Measurements from ENCODE around the gene KPNB1.

KPNB1 gene

DNA sequence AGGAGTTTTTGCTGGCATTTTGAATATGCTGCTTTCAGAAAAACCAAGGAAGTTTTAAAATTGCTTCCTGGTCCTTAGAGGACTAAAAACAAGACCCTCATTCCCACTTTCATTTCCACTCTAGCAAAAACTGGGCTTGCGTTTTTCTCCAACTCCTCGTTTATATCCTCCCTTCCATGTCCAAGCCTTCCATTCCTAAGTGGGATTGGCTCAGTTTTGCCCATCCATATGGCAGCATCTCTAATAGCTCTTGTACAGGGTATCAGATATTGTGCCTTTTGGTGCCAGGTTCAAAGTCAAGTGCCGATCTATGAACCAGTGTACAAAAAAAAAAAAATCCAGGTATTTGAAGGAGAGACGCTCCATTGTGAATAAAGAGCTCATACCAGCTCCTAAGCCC, 34.3 kb downstream of the KPNB1 start:
- no peak for DNase-seq (ENCODE audit: extremely low spot score)
- TF ChIP-seq FOXK2 (IDR thresholded peaks at IDR 0.05) = no peak
- TF ChIP-seq LEF1 (IDR thresholded peaks at IDR 0.05; ENCODE audit: borderline replicate concordance) = no peak
- no peak for TF ChIP-seq TARDBP (IDR thresholded peaks at IDR 0.05)
- ChIA-PET POLR2A (interaction anchor here (0.7 kb wide), 1 partner anchor 35 kb away, joined by 3 read pairs; the partner anchor contains the start of gene KPNB1), CTCF (interaction anchor here (1.0 kb wide), 1 partner anchor 14 kb away, joined by 3 read pairs; no protein-coding TSS in a partner anchor)

DNA sequence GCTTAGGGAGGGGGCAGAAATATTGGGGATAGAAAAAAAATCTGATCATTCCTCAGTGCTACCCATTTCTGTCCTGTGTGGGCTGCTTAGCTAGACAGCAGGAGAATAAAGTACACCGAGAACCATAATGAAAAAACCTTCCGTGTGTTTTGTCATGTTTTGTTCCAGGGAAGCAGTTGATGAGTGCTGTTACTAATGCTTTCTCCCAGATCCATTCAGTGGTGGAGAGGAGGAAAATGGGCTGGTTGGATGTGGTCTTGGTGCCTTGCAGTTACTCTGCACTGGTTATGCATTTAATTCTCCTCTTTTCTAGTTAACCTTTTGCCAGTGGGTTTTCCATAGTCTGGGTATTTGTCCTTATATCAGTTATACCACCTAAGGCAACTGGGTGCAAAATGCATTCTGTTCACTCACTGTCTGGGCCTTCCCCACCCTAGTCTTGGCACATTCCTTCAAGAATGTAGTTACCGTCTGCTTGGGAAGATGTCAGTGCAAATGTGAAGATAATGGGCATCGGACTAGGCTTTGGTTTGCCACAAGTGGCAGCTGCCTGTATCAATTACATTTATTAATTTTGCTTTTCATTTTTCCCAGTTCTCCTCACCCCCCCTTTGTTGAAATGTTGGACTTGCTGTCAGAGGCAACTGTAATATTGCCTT, 34.9 kb downstream of the KPNB1 start:
- ChIA-PET POLR2A (interaction anchor here (0.7 kb wide), 1 partner anchor 35 kb away, joined by 3 read pairs; the partner anchor contains the start of gene KPNB1), CTCF (interaction anchor here (1.0 kb wide), 1 partner anchor 13 kb away, joined by 3 read pairs; no protein-coding TSS in a partner anchor)
- TF ChIP-seq FOXM1 (IDR thresholded peaks at IDR 0.05; ENCODE audit: borderline replicate concordance) (no peak), ELF4 (IDR thresholded peaks at IDR 0.05) (peak; percentile 12; the same call in 1 of the 2 replicates)
- DNase-seq (ENCODE audit: extremely low spot score) = no peak

DNA sequence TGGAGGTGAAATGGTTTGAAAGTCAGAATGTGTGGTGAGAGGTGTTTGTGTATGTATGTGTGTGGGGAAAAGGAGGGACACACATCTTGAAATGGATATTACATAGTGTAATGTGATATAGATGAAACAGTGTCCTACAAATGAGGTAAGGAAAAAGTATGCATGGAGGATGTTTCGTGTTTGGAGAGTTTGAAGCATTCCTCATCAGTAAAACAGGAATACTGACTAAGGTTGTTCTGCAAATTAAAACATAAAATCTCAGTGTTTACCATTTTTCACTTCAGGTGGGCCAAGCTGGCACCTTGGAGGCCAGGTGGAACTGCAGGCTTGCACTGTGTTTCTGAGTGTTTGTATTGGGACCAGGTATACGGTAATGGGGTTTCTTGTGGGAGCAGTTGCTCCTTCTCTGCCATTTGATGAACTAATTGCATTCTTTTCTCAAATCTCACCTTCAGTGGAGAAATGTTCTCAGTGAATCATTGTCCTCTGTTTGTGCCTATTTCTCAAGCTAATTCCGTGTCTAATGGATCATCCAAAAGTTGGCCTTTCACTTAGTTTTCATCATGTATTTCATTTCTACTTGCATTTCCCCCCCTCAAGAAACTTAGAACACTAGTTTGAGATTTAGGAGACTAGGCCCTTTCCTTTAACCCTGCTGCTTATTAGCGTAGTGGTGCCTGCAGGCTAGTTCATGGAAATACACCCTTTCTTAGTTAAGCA, 36.0 kb downstream of the KPNB1 start:
- ChIA-PET POLR2A (no interaction called here), CTCF (no interaction called here)
- DNase-seq (ENCODE audit: extremely low spot score) = no peak
- TF ChIP-seq TARDBP (IDR thresholded peaks at IDR 0.05) (peak; percentile 61; the same call in 1 of the 2 replicates), FOXA1 (IDR thresholded peaks at IDR 0.05) (no peak)

DNA sequence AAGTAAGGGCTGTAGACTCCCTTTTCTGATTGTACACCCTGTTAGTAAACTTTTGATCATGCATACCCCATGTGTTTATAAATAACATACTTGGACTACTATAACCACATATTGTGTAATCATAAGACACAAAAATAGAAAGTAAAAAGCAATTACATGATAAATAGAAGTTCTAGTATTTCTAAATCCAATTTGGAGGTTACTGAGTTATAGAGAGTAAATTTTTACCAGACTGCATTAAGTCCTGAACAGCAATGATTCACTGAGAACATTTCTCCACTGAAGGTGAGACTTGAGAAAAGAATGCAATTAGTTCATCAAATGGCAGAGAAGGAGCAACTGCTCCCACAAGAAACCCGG, 36.5 kb downstream of the KPNB1 start:
- POLR2A ChIA-PET = interaction anchor here (1.1 kb wide), 1 partner anchor 21 kb away, joined by 3 read pairs; no protein-coding TSS in a partner anchor
- TF ChIP-seq FOXA1 (IDR thresholded peaks at IDR 0.05) = no peak
- DNase-seq (ENCODE audit: extremely low spot score) = no peak
- CTCF ChIA-PET = no interaction called here

DNA sequence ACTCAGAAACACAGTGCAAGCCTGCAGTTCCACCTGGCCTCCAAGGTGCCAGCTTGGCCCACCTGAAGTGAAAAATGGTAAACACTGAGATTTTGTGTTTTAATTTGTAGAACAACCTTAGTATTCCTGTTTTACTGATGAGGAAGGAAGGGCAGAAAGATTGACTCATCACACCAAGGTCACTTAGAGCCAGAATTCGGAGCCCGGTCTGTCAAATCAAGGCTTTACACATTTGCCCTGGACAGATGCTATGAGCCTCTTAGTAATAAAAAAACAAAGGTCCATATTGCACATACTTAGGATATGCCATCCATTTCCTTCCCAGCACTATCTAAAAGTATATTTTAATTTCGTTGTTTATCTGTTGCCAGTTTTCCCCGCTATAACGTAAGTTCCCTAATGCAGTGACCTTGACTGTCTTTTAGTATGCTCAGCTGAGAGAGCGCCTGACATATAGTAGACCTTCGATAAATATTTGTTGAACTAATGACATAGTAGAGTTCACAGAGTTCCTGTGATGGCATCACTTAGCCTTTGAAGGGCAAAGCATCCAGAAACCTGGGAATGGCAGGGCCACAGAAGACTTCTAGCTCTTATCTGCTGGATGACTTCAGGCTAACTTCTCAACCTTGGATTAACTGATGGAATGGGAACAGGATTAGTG, 37.1 kb downstream of the KPNB1 start:
- ChIA-PET POLR2A (interaction anchor here (0.9 to 1.8 kb wide), 5 partner anchors 9 to 37 kb away, joined by 3 to 13 read pairs (median 4); partner anchors contain the start of gene KPNB1), CTCF (interaction anchor here (0.9 to 1.7 kb wide), 3 partner anchors 8 to 56 kb away, joined by 3 to 5 read pairs (median 5); no protein-coding TSS in a partner anchor)
- no peak for DNase-seq (ENCODE audit: extremely low spot score)
- no peak for TF ChIP-seq ELF4 (IDR thresholded peaks at IDR 0.05)
- TF ChIP-seq LEF1 (IDR thresholded peaks at IDR 0.05; ENCODE audit: borderline replicate concordance) = no peak
- TF ChIP-seq FOXM1 (IDR thresholded peaks at IDR 0.05; ENCODE audit: borderline replicate concordance) = no peak
- TF ChIP-seq TARDBP (IDR thresholded peaks at IDR 0.05) = no peak
- TF ChIP-seq BHLHE40 (IDR thresholded peaks at IDR 0.05; ENCODE audit: borderline replicate concordance) = no peak
- no peak for TF ChIP-seq ARNT (IDR thresholded peaks at IDR 0.05)
- TF ChIP-seq ZNF384 (IDR thresholded peaks at IDR 0.05) = no peak

DNA sequence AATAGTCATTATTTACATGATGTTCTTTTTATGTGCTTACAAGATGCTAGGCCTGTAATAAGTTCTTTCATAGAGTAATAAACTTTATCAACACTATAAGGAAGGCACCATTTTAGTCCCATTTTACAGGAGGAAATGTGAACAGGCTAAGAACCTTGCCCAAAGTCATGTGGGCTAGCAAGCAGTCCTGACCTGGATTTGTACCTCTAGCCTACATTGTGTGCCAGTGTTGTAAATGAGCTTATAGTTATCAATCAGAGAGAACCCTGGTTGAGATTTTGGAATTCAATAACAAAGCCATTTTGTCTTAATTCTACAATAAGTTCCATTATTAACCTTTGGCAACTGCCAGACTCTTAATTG, 37.6 kb downstream of the KPNB1 start:
- no peak for DNase-seq (ENCODE audit: extremely low spot score)
- POLR2A ChIA-PET = interaction anchor here (0.9 to 1.8 kb wide), 7 partner anchors 9 to 38 kb away, joined by 3 to 13 read pairs (median 5); partner anchors contain the start of gene KPNB1
- CTCF ChIA-PET = interaction anchor here (0.9 to 1.7 kb wide), 3 partner anchors 9 to 56 kb away, joined by 3 to 5 read pairs (median 5); no protein-coding TSS in a partner anchor
- TF ChIP-seq BHLHE40 (IDR thresholded peaks at IDR 0.05; ENCODE audit: borderline replicate concordance) (no peak), SP1 (IDR thresholded peaks at IDR 0.05) (no peak), HDGF (IDR thresholded peaks at IDR 0.05; ENCODE audit: borderline replicate concordance) (no peak), SUZ12 (IDR thresholded peaks at IDR 0.05) (no peak), ZNF384 (IDR thresholded peaks at IDR 0.05) (no peak)

DNA sequence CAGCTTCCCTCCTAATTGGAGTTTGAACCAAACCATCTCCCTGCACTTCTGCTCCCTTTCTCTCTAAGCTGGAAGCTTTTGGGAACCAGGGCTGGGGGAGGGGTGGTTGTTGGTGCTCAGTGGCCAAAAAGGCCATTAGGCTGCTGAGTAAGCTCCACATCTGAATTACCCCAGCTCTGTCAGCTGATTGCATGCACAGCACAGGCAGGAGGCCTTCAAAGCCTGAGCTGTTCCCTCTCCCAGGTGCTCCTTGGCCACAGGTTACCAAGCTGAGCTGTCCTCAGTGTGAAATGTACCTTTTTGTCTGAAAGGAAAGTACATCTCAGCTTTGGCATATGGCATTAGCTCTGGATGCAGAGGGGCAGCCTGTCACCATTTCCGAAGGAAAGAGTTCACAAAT, 38.0 kb downstream of the KPNB1 start:
- no peak for DNase-seq (ENCODE audit: extremely low spot score)
- ChIA-PET CTCF (interaction anchor here (0.9 to 1.7 kb wide), 3 partner anchors 9 to 55 kb away, joined by 3 to 5 read pairs (median 5); no protein-coding TSS in a partner anchor), POLR2A (interaction anchor here (0.9 to 1.8 kb wide), 6 partner anchors 9 to 38 kb away, joined by 3 to 13 read pairs (median 5); partner anchors contain the start of gene KPNB1)
- TF ChIP-seq FOXM1 (IDR thresholded peaks at IDR 0.05; ENCODE audit: borderline replicate concordance) = no peak
- no peak for TF ChIP-seq BHLHE40 (IDR thresholded peaks at IDR 0.05; ENCODE audit: borderline replicate concordance)
- no peak for TF ChIP-seq ARNT (IDR thresholded peaks at IDR 0.05)
- TF ChIP-seq ZNF384 (IDR thresholded peaks at IDR 0.05) = no peak
- no peak for TF ChIP-seq L3MBTL2 (conservative IDR thresholded peaks at IDR 0.05)
- TF ChIP-seq, protein P1, sequence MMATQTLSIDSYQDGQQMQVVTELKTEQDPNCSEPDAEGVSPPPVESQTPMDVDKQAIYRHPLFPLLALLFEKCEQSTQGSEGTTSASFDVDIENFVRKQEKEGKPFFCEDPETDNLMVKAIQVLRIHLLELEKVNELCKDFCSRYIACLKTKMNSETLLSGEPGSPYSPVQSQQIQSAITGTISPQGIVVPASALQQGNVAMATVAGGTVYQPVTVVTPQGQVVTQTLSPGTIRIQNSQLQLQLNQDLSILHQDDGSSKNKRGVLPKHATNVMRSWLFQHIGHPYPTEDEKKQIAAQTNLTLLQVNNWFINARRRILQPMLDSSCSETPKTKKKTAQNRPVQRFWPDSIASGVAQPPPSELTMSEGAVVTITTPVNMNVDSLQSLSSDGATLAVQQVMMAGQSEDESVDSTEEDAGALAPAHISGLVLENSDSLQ (IDR thresholded peaks at IDR 0.05) = no peak
- no peak for TF ChIP-seq ELF4 (IDR thresholded peaks at IDR 0.05)
- TF ChIP-seq TARDBP (IDR thresholded peaks at IDR 0.05) = no peak
- TF ChIP-seq HDGF (IDR thresholded peaks at IDR 0.05; ENCODE audit: borderline replicate concordance) = no peak
- TF ChIP-seq LEF1 (IDR thresholded peaks at IDR 0.05; ENCODE audit: borderline replicate concordance) = no peak
- TF ChIP-seq FOXA1 (IDR thresholded peaks at IDR 0.05) = no peak
- no peak for TF ChIP-seq FOXK2 (IDR thresholded peaks at IDR 0.05)
- TF ChIP-seq SP1 (IDR thresholded peaks at IDR 0.05) = no peak

DNA sequence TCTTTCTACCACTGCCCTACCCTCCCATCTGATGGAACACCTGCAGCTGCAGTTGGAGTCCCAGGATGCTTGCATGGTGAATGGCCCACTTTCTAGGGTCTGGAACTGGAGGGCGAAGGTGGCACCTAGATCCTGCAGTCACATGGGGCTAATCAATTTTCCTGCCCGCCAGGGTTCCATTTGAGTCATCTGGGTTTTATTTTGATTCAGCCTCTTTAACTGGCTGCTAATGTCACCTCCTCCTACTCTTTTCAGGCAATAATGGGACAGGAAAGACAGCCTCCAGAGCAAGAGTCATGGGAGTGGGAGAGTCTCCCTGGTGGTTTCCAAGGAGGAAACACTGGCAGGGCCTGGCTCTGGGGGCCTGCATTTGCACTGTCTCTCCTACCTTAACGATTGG, 40.4 kb downstream of the KPNB1 start:
- ChIA-PET CTCF (no interaction called here), POLR2A (no interaction called here)
- DNase-seq (ENCODE audit: extremely low spot score) = no peak
- TF ChIP-seq, protein P1 (IDR thresholded peaks at IDR 0.05) = no peak
- TF ChIP-seq TARDBP (IDR thresholded peaks at IDR 0.05) (no peak), SUZ12 (IDR thresholded peaks at IDR 0.05) (no peak)
